GM21737 (cell line): ENCODE measurements around the gene UPB1.

ENCODE experiments used
- ATAC-seq: cut with Tn5 transposase; IDR thresholded peaks from one replicate; pipeline ENCODE4 v1.9.1; 2021; ENCODE audit warnings: mild to moderate bottlenecking, moderate library complexity; ENCODE audit not compliant: unreplicated experiment

Gene UPB1

GRCh38 chr22:24503843-24504338, 8.8 kb downstream of the UPB1 start:
- ATAC-seq = no peak

- ATAC-seq = no peak
These were observed 9.4 kb downstream of the UPB1 start for GRCh38 chr22:24504540-24504939.

- no peak for ATAC-seq
These were observed 10.0 kb downstream of the UPB1 start for GRCh38 chr22:24504956-24505736.

- ATAC-seq = no peak
These were observed 11.8 kb downstream of the UPB1 start for GRCh38 chr22:24506802-24507438.

DNA sequence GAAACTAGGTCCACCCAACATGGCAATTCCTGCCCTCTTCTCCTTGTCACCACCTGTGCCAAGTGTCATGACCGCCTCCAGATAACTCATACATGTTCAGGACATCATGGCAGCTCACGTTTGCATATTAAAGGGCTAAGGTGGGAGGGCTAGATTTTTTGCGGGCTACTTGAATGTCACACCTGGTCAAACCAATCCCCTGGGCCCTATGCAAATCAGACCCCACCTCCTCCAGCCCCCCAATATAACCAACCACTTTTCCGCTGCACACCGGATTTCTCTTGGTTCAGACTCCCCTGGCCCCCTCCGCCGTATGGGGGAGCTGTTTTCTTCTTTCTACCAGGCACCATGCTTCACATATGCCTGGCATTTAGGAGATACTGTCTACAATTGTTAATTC, 12.6 kb downstream of the UPB1 start:
- no peak for ATAC-seq

GRCh38 chr22:24510637-24511625, 15.8 kb downstream of the UPB1 start:
- ATAC-seq = no peak

DNA sequence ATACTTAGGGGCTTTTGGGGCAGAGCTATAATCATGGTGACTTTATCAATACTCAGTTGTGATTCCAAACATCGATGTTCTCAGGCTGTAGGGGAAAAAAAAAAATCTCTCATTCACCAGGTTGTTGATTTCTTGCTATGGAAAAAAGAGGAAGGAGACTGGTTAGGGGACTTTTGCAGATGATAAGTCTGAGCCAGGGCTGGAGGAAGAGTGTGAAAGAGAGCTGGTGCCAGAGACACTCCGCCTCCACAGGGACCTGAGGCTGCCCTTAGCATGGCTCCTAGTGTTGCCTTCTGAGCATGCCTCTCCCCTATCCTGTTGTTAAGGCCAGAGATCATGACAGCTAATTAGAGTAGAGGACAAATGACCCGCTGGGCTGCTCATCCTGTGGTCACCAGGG, 16.9 kb downstream of the UPB1 start:
- no peak for ATAC-seq

- ATAC-seq = no peak
These were observed 18.5 kb downstream of the UPB1 start for GRCh38 chr22:24513378-24514240.

- ATAC-seq = no peak
These were observed 19.3 kb downstream of the UPB1 start for GRCh38 chr22:24514241-24515026.

GRCh38 chr22:24515027-24515338, 19.9 kb downstream of the UPB1 start:
- no peak for ATAC-seq

GRCh38 chr22:24516301-24516737, 21.2 kb downstream of the UPB1 start:
- ATAC-seq = no peak

GRCh38 chr22:24517446-24517845, 22.3 kb downstream of the UPB1 start:
- ATAC-seq = no peak

- ATAC-seq = no peak
These were observed 23.1 kb downstream of the UPB1 start for GRCh38 chr22:24518228-24518627.

GRCh38 chr22:24518771-24519485, 23.8 kb downstream of the UPB1 start:
- ATAC-seq = no peak

- no peak for ATAC-seq
These were observed 24.4 kb downstream of the UPB1 start for GRCh38 chr22:24519496-24519895.

DNA sequence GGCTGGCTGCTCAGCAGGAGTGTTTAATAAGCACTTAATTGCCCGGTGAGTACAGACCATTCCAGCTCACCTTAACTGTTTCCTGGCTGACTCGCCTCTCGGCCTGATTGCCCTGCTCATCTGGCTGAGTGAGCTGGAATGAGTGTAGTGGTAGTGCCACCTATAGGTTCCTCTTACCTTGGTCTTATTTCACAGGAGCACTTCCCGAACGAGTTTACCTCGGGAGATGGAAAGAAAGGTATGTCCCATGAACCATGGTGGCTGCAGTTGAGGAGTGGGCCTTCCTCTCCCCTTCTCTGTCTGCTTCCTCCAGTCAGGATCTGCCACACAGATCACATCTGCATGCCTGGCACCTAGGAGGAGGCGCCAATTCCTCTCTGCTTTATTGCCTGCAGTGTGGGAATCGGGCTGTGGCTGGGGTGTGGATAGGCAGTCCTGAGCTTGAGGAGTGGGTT, 26.7 kb downstream of the UPB1 start:
- ATAC-seq = no peak

GRCh38 chr22:24523873-24524272, 28.7 kb downstream of the UPB1 start:
- no peak for ATAC-seq

- peak; percentile 67 for ATAC-seq
These were observed 30.4 kb downstream of the UPB1 start for GRCh38 chr22:24525416-24526037.
